GM23338 (cell line): Measurements from ENCODE around the gene IGF2. TPM values are rescaled to one million over a fixed set of nuclear protein-coding genes. Genes with fewer than 3 reads are reported as not detected.

ENCODE experiments used
- ATAC-seq: fragments of 200-7000 bp; cut with Tn5 transposase; 3 replicates; pipeline ENCODE4 v1.9.1; 2020
- DNase-seq: peaks from one replicate; pipeline ENCODE4 v3.0.0-alpha.2; 2015; ENCODE audit warnings: low spot score
- H2AFZ ChIP-seq: fragments of 200-600 bp; sonication (generic); 2 replicates; pipeline ENCODE4 v1.8.0; 2016; ENCODE audit warnings: antibody characterized with exemption, mild to moderate bottlenecking, moderate library complexity
- H3F3A ChIP-seq: fragments of 200-600 bp; sonication (generic); replicated peaks from 2 replicates; pipeline ENCODE4 v1.8.0; 2017; ENCODE audit warnings: antibody characterized with exemption, mixed run types, low read depth
- H3K27ac ChIP-seq: fragments of 200-600 bp; sonication (generic); 2 replicates; pipeline ENCODE4 v1.6.1; 2016; ENCODE audit warnings: low read depth
- H3K27me3 ChIP-seq: fragments of 200-600 bp; sonication (generic); 2 replicates; pipeline ENCODE4 v1.8.0; 2016; ENCODE audit warnings: mild to moderate bottlenecking, mixed run types, moderate library complexity; ENCODE audit not compliant: insufficient read depth
- H3K36me3 ChIP-seq: fragments of 200-600 bp; sonication (generic); 2 replicates; pipeline ENCODE4 v1.8.0; 2016; ENCODE audit warnings: mild to moderate bottlenecking; ENCODE audit not compliant: insufficient read depth
- H3K4me1 ChIP-seq: fragments of 200-600 bp; sonication (generic); 2 replicates; pipeline ENCODE4 v1.8.0; 2016; ENCODE audit warnings: mild to moderate bottlenecking, moderate library complexity; ENCODE audit not compliant: insufficient read depth
- H3K4me2 ChIP-seq: fragments of 200-600 bp; sonication (generic); 2 replicates; pipeline ENCODE4 v1.7.1; 2017; ENCODE audit warnings: mixed run types
- H3K4me3 ChIP-seq: fragments of 200-600 bp; sonication (generic); 2 replicates; pipeline ENCODE4 v1.6.1; 2016; ENCODE audit warnings: mixed run types
- H3K79me2 ChIP-seq: fragments of 200-600 bp; sonication (generic); replicated peaks from 2 replicates; pipeline ENCODE4 v1.8.0; 2017; ENCODE audit warnings: mild to moderate bottlenecking; ENCODE audit not compliant: insufficient read depth
- H3K9me2 ChIP-seq: fragments of 200-600 bp; sonication (generic); 2 replicates; pipeline ENCODE4 v1.8.0; 2017; ENCODE audit not compliant: insufficient read depth
- H4K20me1 ChIP-seq: fragments of 200-600 bp; sonication (generic); replicated peaks from 2 replicates; pipeline ENCODE4 v1.8.0; 2017; ENCODE audit warnings: mild to moderate bottlenecking; ENCODE audit not compliant: insufficient read depth
- H3K27ac Mint-ChIP-seq: 2 replicates; pipeline ENCODE4 v1.8.0; 2020; ENCODE audit warnings: inconsistent platforms, mild to moderate bottlenecking, moderate library complexity, mixed read lengths
- H3K27me3 Mint-ChIP-seq: 3 replicates; pipeline ENCODE4 v1.8.0; 2022; ENCODE audit warnings: low read depth, mild to moderate bottlenecking, moderate library complexity, mixed read lengths, inconsistent platforms; ENCODE audit not compliant: insufficient read depth, poor library complexity
- H3K36me3 Mint-ChIP-seq: 3 replicates; pipeline ENCODE4 v1.8.0; 2021; ENCODE audit warnings: low read depth, mild to moderate bottlenecking, inconsistent platforms, moderate library complexity, mixed read lengths
- H3K4me1 Mint-ChIP-seq: 3 replicates; pipeline ENCODE4 v1.8.0; 2020; ENCODE audit warnings: mild to moderate bottlenecking, inconsistent platforms, mixed read lengths
- H3K4me3 Mint-ChIP-seq: 3 replicates; pipeline ENCODE4 v1.8.0; 2021; ENCODE audit warnings: moderate library complexity, mild to moderate bottlenecking, inconsistent platforms, mixed read lengths
- H3K9me3 Mint-ChIP-seq: 3 replicates; pipeline ENCODE4 v1.8.0; 2020; ENCODE audit warnings: moderate library complexity, mild to moderate bottlenecking, inconsistent platforms, mixed read lengths
- CREB1 ChIP-seq: fragments of 250-450 bp; sonication (Bioruptor Pico); IDR thresholded peaks from 2 replicates; pipeline ENCODE4 v1.5.0; 2020; ENCODE audit warnings: low read depth, mild to moderate bottlenecking, moderate library complexity
- CTCF ChIP-seq, 2 experiments: fragments of 200-600 bp in 1 of 2; sonication (generic) in 1 of 2; conservative IDR thresholded peaks; 2 replicates each; pipeline versions ENCODE4 v1.5.1 to v1.6.1; 2016 to 2017; ENCODE audit warnings: antibody characterized with exemption in 2 of 2, low read depth in 2 of 2, mild to moderate bottlenecking in 2 of 2, moderate library complexity in 1 of 2
- ETS1 ChIP-seq: IDR thresholded peaks from 2 replicates; pipeline ENCODE4 v1.6.1; 2016; ENCODE audit warnings: antibody characterized with exemption
- EZH2 ChIP-seq: fragments of 200-600 bp; sonication (generic); IDR thresholded peaks from one replicate; pipeline ENCODE4 v1.8.0; 2017; ENCODE audit warnings: antibody characterized with exemption, mild to moderate bottlenecking, low read depth; ENCODE audit not compliant: unreplicated experiment
- JUNB ChIP-seq: IDR thresholded peaks from one replicate; pipeline ENCODE4 v1.6.1; 2016; ENCODE audit warnings: antibody characterized with exemption; ENCODE audit not compliant: unreplicated experiment
- NANOG ChIP-seq: IDR thresholded peaks from 2 replicates; pipeline ENCODE4 v1.6.1; 2016; ENCODE audit warnings: antibody characterized with exemption, borderline replicate concordance
- STAT1 ChIP-seq: IDR thresholded peaks from one replicate; pipeline ENCODE4 v1.6.1; 2016; ENCODE audit warnings: antibody characterized with exemption; ENCODE audit not compliant: unreplicated experiment
- ZNF114 ChIP-seq: fragments of 250-450 bp; sonication (Bioruptor Pico); IDR thresholded peaks from 2 replicates; pipeline ENCODE4 v1.5.0; 2020; ENCODE audit warnings: mild to moderate bottlenecking, moderate library complexity
- ZNF331 ChIP-seq: fragments of 250-450 bp; sonication (Bioruptor Pico); IDR thresholded peaks from 2 replicates; pipeline ENCODE4 v1.5.0; 2020; ENCODE audit warnings: low read depth, mild to moderate bottlenecking, moderate library complexity
- ZNF462 ChIP-seq: fragments of 250-450 bp; sonication (Bioruptor Pico); IDR thresholded peaks from 2 replicates; pipeline ENCODE4 v1.5.0; 2020; ENCODE audit warnings: mild to moderate bottlenecking, moderate library complexity
- polyA plus RNA-seq: library from polyadenylated mRNA; unstranded; fragments of >200 nt; fragmentation: Nextera tagmentation; extraction: Ambion mirVana; gene quantifications from 2 replicates; pipeline ENCODE4 v1.2.1, GENCODE V29; 2016
- total RNA-seq: library from RNA; depleted of rRNA; stranded (reverse); fragments of >200 nt; shearing (Covaris generic); gene quantifications from 2 replicates; pipeline ENCODE4 v1.2.3, GENCODE V29; 2014

The IGF2 gene
- total and polyA plus RNA-seq, 2 experiments from 2014 or later = 1.4 to 4.0 TPM

- H3K27ac Mint-ChIP-seq = 0 out of 2 replicates have a peak overlapping the region, but pooled peaks have one; percentile 63
- no peaks in the 10 kb centered on the region for H3K36me3 Mint-ChIP-seq
- Histone ChIP-seq H3K4me1 (peaks cover 12% of the 10 kb centered on the region; the same call in 1 of the 2 replicates), H3K27me3 (no peaks in the 10 kb centered on the region), H3K36me3 (no peaks in the 10 kb centered on the region), H3K9me2 (peaks cover 5% of the 10 kb centered on the region; the same call in 1 of the 2 replicates), H3K79me2 (no peaks in the 10 kb centered on the region), H2AFZ (peak overlapping the region; percentile 78), H4K20me1 (no peaks in the 10 kb centered on the region), H3K4me3 (no peak overlapping the region; the same call in 1 of the 2 replicates), H3K4me2 (peak overlapping the region; percentile 51), H3K27ac (no peak overlapping the region), H3F3A (0 out of 2 replicates have a peak, but pooled peaks cover 2% of the 10 kb centered on the region)
- no peaks in the 10 kb centered on the region; the same call in 1 of the 3 replicates for H3K9me3 Mint-ChIP-seq
- ATAC-seq (peak; percentile 86), DNase-seq (peak; percentile 86)
- TF ChIP-seq NANOG (no peak), ZNF114 (CRISPR knock-in tag) (no peak)
- H3K4me3 Mint-ChIP-seq = 0 out of 3 replicates have a peak overlapping the region, but pooled peaks have one; percentile 7
- peaks cover 20% of the 10 kb centered on the region for H3K4me1 Mint-ChIP-seq
- H3K27me3 Mint-ChIP-seq = peaks cover 19% of the 10 kb centered on the region
These were observed 41.7 kb downstream of the IGF2 start for GRCh38 chr11:2097356-2097997.

- no peaks in the 10 kb centered on the region for H3K79me2 ChIP-seq
- peak overlapping the region; percentile 51 for H3K4me2 ChIP-seq
- H3K36me3 ChIP-seq = no peaks in the 10 kb centered on the region
- H3K9me2 ChIP-seq = peaks cover 1% of the 10 kb centered on the region; the same call in 1 of the 2 replicates
- DNase-seq = peak; percentile 21
- H3K4me3 ChIP-seq = no peak overlapping the region; the same call in 1 of the 2 replicates
- H4K20me1 ChIP-seq = no peaks in the 10 kb centered on the region
- Mint-ChIP-seq H3K4me1 (peaks cover 20% of the 10 kb centered on the region), H3K4me3 (0 out of 3 replicates have a peak overlapping the region, but pooled peaks have one; percentile 7), H3K36me3 (no peaks in the 10 kb centered on the region), H3K27ac (peak overlapping the region; percentile 75; the same call in 1 of the 2 replicates), H3K27me3 (peaks cover 19% of the 10 kb centered on the region), H3K9me3 (no peaks in the 10 kb centered on the region; the same call in 1 of the 3 replicates)
- no peaks in the 10 kb centered on the region for H3K27me3 ChIP-seq
- ATAC-seq = peak; percentile 28
- peaks cover 12% of the 10 kb centered on the region; the same call in 1 of the 2 replicates for H3K4me1 ChIP-seq
- peak overlapping the region; percentile 78 for H2AFZ ChIP-seq
- 0 out of 2 replicates have a peak, but pooled peaks cover 2% of the 10 kb centered on the region for H3F3A ChIP-seq
- H3K27ac ChIP-seq = no peak overlapping the region
- TF ChIP-seq JUNB (no peak), EZH2 (no peak), NANOG (no peak), ZNF462 (CRISPR knock-in tag) (no peak), ZNF331 (CRISPR knock-in tag) (no peak), ETS1 (no peak), CTCF (conservative IDR thresholded peaks at IDR 0.05; ENCODE audit: low read depth in 2 of 2) (no peak), STAT1 (no peak), ZNF114 (CRISPR knock-in tag) (no peak), CREB1 (no peak)
These were observed 42.3 kb downstream of the IGF2 start for GRCh38 chr11:2096919-2097301.
